A549 (cell line): ENCODE measurements around the gene DNM3. TPM values are rescaled to one million over a fixed set of nuclear protein-coding genes. Genes with fewer than 3 reads are reported as not detected.

Source experiments
- ATAC-seq, 2 experiments: fragments of 200-7000 bp in 1 of 2; fragments of >200 bp in 1 of 2; cut with Nextera tagmentation in 1 of 2; cut with Tn5 transposase in 1 of 2; 3 replicates each; pipeline versions ENCODE4 v1.8.0 to v1.9.1; 2018 to 2020; ENCODE audit warnings: mild to moderate bottlenecking in 1 of 2, moderate library complexity in 1 of 2
- CTCF ChIA-PET: fragments of 300-600 bp; sonication (Branson Sonifier 250); formaldehyde crosslinking; extraction: SDS; loops from one replicate; lab custom pipeline; 2021; ENCODE audit warnings: antibody characterized with exemption, inconsistent platforms; lab: Yijun Ruan, JAX
- POLR2A ChIA-PET: fragments of 350-600 bp; formaldehyde crosslinking; extraction: SDS; loops from one replicate; lab custom pipeline; 2021; ENCODE audit warnings: antibody characterized with exemption, inconsistent platforms; lab: Yijun Ruan, JAX
- DNase-seq, 2 experiments: peaks; one replicate each; pipeline versions ENCODE4 v3.0.0 to v3.0.0-alpha.2; 2011 to 2016; ENCODE audit warnings: low read depth in 1 of 2, low spot score in 1 of 2
- FAIRE-seq: peaks from 2 replicates; lab custom pipeline; 2011; peaks lifted over from hg19 to GRCh38; lab: Jason Lieb, UNC
- H3K27ac ChIP-seq, 2 experiments: fragments of >200 bp; sonication (Bioruptor Twin); formaldehyde crosslinking; 3 replicates each; pipeline ENCODE4 v1.5.1; 2016 to 2017
- H3K4me1 ChIP-seq: fragments of >200 bp; sonication (Bioruptor Twin); formaldehyde crosslinking; 3 replicates; pipeline ENCODE4 v1.6.1; 2016
- H3K4me2 ChIP-seq: fragments of >200 bp; sonication (Bioruptor Twin); formaldehyde crosslinking; 3 replicates; pipeline ENCODE4 v1.6.1; 2016
- H3K4me3 ChIP-seq: fragments of >200 bp; sonication (Bioruptor Twin); formaldehyde crosslinking; 3 replicates; pipeline ENCODE4 v1.5.1; 2016
- H3K9me3 ChIP-seq: fragments of >200 bp; sonication (Bioruptor Twin); formaldehyde crosslinking; 3 replicates; pipeline ENCODE4 v1.6.1; 2016
- CBX2 ChIP-seq: fragments of 200-600 bp; sonication (generic); IDR thresholded peaks from 2 replicates; pipeline ENCODE4 v1.6.1; 2016; ENCODE audit warnings: low read depth, mild to moderate bottlenecking, borderline replicate concordance
- CBX8 ChIP-seq: fragments of 200-600 bp; sonication (generic); IDR thresholded peaks from 2 replicates; pipeline ENCODE4 v1.6.1; 2016
- CEBPB ChIP-seq, 2 experiments: fragments of >200 bp in 1 of 2; sonication (Bioruptor Twin) in 1 of 2; formaldehyde crosslinking in 1 of 2; IDR thresholded peaks; 2 replicates each; pipeline ENCODE4 v1.6.1; 2012 to 2016
- CHD2 ChIP-seq: fragments of 150-350 bp; IDR thresholded peaks from 2 replicates; pipeline ENCODE4 v1.6.1; 2014; ENCODE audit warnings: low read length; ENCODE audit not compliant: partially characterized antibody
- CHD4 ChIP-seq: fragments of 200-600 bp; sonication (generic); IDR thresholded peaks from 2 replicates; pipeline ENCODE4 v1.6.1; 2016; ENCODE audit warnings: antibody characterized with exemption, mild to moderate bottlenecking, borderline replicate concordance
- HMGXB4 ChIP-seq: fragments of 250-450 bp; sonication (Bioruptor Pico); IDR thresholded peaks from 2 replicates; pipeline ENCODE4 v1.5.0; 2021; ENCODE audit warnings: mild to moderate bottlenecking, moderate library complexity, borderline replicate concordance
- HOXA7 ChIP-seq: fragments of 250-450 bp; sonication (Bioruptor Pico); IDR thresholded peaks from 2 replicates; pipeline ENCODE4 v1.5.0; 2020; ENCODE audit warnings: mild to moderate bottlenecking, moderate library complexity
- HOXB13 ChIP-seq: fragments of 250-450 bp; sonication (Bioruptor Pico); IDR thresholded peaks from 2 replicates; pipeline ENCODE4 v1.5.0; 2020; ENCODE audit warnings: low read depth, mild to moderate bottlenecking, moderate library complexity
- KDM1A ChIP-seq: fragments of 200-600 bp; sonication (generic); IDR thresholded peaks from 2 replicates; pipeline ENCODE4 v1.6.1; 2016; ENCODE audit warnings: low read depth, mild to moderate bottlenecking
- MYC ChIP-seq: IDR thresholded peaks from 2 replicates; pipeline ENCODE4 v1.6.1; 2012; ENCODE audit warnings: mild to moderate bottlenecking, inconsistent platforms, low read length, improper control_type of control experiment, borderline replicate concordance
- NR3C1 ChIP-seq: fragments of >200 bp; sonication (Bioruptor Twin); formaldehyde crosslinking; IDR thresholded peaks from 3 replicates; pipeline ENCODE4 v1.6.1; 2017
- PBX3 ChIP-seq: IDR thresholded peaks from 2 replicates; pipeline ENCODE4 v1.6.1; 2012
- POLR2AphosphoS2 ChIP-seq: conservative IDR thresholded peaks from 2 replicates; pipeline ENCODE4 v1.6.1; 2012; ENCODE audit warnings: low read length, improper control_type of control experiment, inconsistent platforms
- RAD21 ChIP-seq, 2 experiments: fragments of >200 bp in 1 of 2; sonication (Bioruptor Twin) in 1 of 2; formaldehyde crosslinking in 1 of 2; IDR thresholded peaks in 1 of 2; conservative IDR thresholded peaks in 1 of 2; 2 replicates in 1 of 2; 3 replicates in 1 of 2; pipeline ENCODE4 v1.6.1; 2012 to 2018; ENCODE audit warnings: inconsistent platforms in 1 of 2
- RARB ChIP-seq: fragments of 250-450 bp; sonication (Bioruptor Pico); IDR thresholded peaks from 2 replicates; pipeline ENCODE4 v1.8.0; 2021; ENCODE audit warnings: mild to moderate bottlenecking, moderate library complexity
- RFX5 ChIP-seq: fragments of 450-650 bp; IDR thresholded peaks from 2 replicates; pipeline ENCODE4 v1.7.1; 2014; ENCODE audit warnings: antibody characterized with exemption, mild to moderate bottlenecking, moderate library complexity
- RNF2 ChIP-seq: fragments of 200-600 bp; sonication (generic); IDR thresholded peaks from 2 replicates; pipeline ENCODE4 v1.6.1; 2016; ENCODE audit warnings: low read depth, mild to moderate bottlenecking, antibody characterized with exemption, moderate library complexity, borderline replicate concordance
- SMC3 ChIP-seq: fragments of >200 bp; sonication (Bioruptor Twin); formaldehyde crosslinking; IDR thresholded peaks from 3 replicates; pipeline ENCODE4 v1.6.1; 2018; ENCODE audit warnings: inconsistent platforms
- TFCP2L1 ChIP-seq: fragments of 250-450 bp; sonication (Bioruptor Pico); IDR thresholded peaks from 2 replicates; pipeline ENCODE4 v1.5.0; 2021; ENCODE audit warnings: mild to moderate bottlenecking
- ZFP36 ChIP-seq: fragments of 450-650 bp; IDR thresholded peaks from 2 replicates; pipeline ENCODE4 v1.6.1; 2014; ENCODE audit warnings: borderline replicate concordance; ENCODE audit not compliant: partially characterized antibody
- WGBS: methylation state at CpG from one replicate; pipeline ENCODE4 v1.1.6; 2017; ENCODE audit errors: missing lambda C conversion rate; 5-methylcytosine and 5-hydroxymethylcytosine counted together
- polyA plus RNA-seq, 4 experiments: library from polyadenylated mRNA; depleted of rRNA in 3 of 4; stranded (reverse); fragments of >200 nt; fragmentation: RNase III in 1 of 4; extraction: RNeasy Plus Mini Kit Qiagen cat#74134 plus additional on column Dnase treatment in 1 of 4; gene quantifications; 2 replicates in 3 of 4; 3 replicates in 1 of 4; pipeline ENCODE4 v1.2.3, GENCODE V29; 2011 to 2017
- TF ChIP-seq, protein P1 (sequence below): fragments of >200 bp; sonication (Bioruptor Twin); formaldehyde crosslinking; IDR thresholded peaks from 3 replicates; pipeline ENCODE4 v1.6.1; 2016
- TF ChIP-seq, protein P2 (sequence below): IDR thresholded peaks from 2 replicates; pipeline ENCODE4 v1.6.1; 2012; ENCODE audit warnings: low read depth, borderline replicate concordance

Gene DNM3
- polyA plus RNA-seq, 2 of the 4 experiments (the other 2 are of a cell fraction) = 0.57 to 1.5 TPM

DNA sequence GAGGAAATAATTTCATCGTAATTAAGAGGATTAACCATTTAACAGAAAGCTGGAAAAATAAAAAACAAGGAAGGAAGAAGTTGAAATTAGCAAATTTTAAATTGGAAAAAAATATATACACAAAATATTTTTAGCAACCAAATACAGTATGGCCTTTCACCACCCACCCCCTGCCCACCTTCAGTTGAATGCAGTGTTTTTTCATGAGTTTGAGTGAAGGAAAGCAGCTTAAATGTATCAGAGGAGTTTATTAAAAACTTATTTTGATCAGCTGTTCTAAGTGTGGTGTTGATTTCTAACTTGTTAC, 249.2 kb downstream of the DNM3 start:
- Histone ChIP-seq H3K4me1 (no peaks in the 10 kb centered on the region), H3K4me2 (no peak overlapping the region), H3K9me3 (no peaks in the 10 kb centered on the region), H3K4me3 (no peak overlapping the region), H3K27ac (peak overlapping the region in 1 of 2 experiments; percentile 34; a peak in 4 of 6 replicates)
- POLR2A ChIA-PET = no interaction called here
- 5% methylated on average over 1 of the region's 1 CpG for WGBS
- no peak for ATAC-seq
- TF ChIP-seq RARB (no peak), CBX8 (no peak), CHD4 (no peak), RNF2 (no peak), CHD2 (no peak), ZFP36 (no peak), RFX5 (no peak), PBX3 (no peak), RAD21 (conservative IDR thresholded peaks at IDR 0.05 in 1 of 2, IDR thresholded peaks at IDR 0.05 in 1 of 2) (no peak; a peak in 1 of 5 replicates), HOXB13 (CRISPR knock-in tag) (no peak), POLR2AphosphoS2 (no peak), HOXA7 (CRISPR knock-in tag) (no peak), CEBPB (IDR thresholded peaks at IDR 0.05) (no peak), MYC (no peak), SMC3 (no peak), CBX2 (no peak), HMGXB4 (CRISPR knock-in tag) (no peak), TFCP2L1 (CRISPR knock-in tag) (no peak), KDM1A (no peak)
- TF ChIP-seq, protein P1, sequence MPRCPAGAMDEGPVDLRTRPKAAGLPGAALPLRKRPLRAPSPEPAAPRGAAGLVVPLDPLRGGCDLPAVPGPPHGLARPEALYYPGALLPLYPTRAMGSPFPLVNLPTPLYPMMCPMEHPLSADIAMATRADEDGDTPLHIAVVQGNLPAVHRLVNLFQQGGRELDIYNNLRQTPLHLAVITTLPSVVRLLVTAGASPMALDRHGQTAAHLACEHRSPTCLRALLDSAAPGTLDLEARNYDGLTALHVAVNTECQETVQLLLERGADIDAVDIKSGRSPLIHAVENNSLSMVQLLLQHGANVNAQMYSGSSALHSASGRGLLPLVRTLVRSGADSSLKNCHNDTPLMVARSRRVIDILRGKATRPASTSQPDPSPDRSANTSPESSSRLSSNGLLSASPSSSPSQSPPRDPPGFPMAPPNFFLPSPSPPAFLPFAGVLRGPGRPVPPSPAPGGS = no peak
- FAIRE-seq = peak; percentile 51
- DNase-seq = no peak
- CTCF ChIA-PET = interaction anchor here (0.7 to 2.7 kb wide), 25 partner anchors 9 to 351 kb away, joined by 3 to 27 read pairs (median 4); no protein-coding TSS in a partner anchor

DNA sequence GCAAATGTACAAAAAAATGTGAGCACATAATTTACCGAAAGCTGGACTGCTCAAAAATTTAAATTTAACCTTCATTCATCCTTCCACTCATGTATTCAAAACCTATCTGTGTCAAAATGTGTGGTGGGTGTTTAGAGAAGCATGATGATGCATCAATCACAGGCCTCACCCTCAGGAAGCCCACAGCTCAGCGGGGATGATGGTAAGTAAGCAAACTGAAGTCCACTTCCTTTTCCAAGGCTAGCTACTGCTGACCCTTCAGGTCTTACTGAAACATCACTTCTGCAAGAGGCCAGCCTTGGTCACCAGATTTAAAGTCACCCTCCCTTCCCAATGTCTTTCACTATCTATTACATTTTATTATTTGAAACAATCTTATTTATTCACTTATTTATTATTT, 254.5 kb downstream of the DNM3 start:
- H3K4me1 ChIP-seq = no peaks in the 10 kb centered on the region
- FAIRE-seq = no peak
- 83% methylated on average over 2 of the region's 2 CpGs for WGBS
- TF ChIP-seq, protein P2, sequence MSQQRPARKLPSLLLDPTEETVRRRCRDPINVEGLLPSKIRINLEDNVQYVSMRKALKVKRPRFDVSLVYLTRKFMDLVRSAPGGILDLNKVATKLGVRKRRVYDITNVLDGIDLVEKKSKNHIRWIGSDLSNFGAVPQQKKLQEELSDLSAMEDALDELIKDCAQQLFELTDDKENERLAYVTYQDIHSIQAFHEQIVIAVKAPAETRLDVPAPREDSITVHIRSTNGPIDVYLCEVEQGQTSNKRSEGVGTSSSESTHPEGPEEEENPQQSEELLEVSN = no peak
- no peak for TF ChIP-seq CBX2
- TF ChIP-seq NR3C1 = no peak
- no peak for TF ChIP-seq ZFP36
- ChIA-PET POLR2A (no interaction called here), CTCF (interaction anchor here (0.6 to 1.0 kb wide), 2 partner anchors 14 to 245 kb away, joined by 3 read pairs; no protein-coding TSS in a partner anchor)
- ATAC-seq = no peak
- H3K4me3 ChIP-seq = no peak overlapping the region
- H3K27ac ChIP-seq = no peak overlapping the region
- no peak for DNase-seq
- H3K4me2 ChIP-seq = no peak overlapping the region
- no peaks in the 10 kb centered on the region for H3K9me3 ChIP-seq
